HG03565 (cell line): Measurements from ENCODE around the gene KRTAP10-12.

ENCODE experiments used
- ATAC-seq: cut with Tn5 transposase; IDR thresholded peaks from one replicate; pipeline ENCODE4 v1.9.1; 2021; ENCODE audit warnings: mild to moderate bottlenecking, moderate library complexity; ENCODE audit not compliant: unreplicated experiment

KRTAP10-12 gene

GRCh38 chr21:44730951-44731579 lies 34.1 kb downstream of the KRTAP10-12 start:
- no peak for ATAC-seq

- no peak for ATAC-seq
These were observed 35.3 kb downstream of the KRTAP10-12 start for GRCh38 chr21:44732263-44732662.

GRCh38 chr21:44732956-44733355 lies 36.0 kb downstream of the KRTAP10-12 start:
- no peak for ATAC-seq

DNA sequence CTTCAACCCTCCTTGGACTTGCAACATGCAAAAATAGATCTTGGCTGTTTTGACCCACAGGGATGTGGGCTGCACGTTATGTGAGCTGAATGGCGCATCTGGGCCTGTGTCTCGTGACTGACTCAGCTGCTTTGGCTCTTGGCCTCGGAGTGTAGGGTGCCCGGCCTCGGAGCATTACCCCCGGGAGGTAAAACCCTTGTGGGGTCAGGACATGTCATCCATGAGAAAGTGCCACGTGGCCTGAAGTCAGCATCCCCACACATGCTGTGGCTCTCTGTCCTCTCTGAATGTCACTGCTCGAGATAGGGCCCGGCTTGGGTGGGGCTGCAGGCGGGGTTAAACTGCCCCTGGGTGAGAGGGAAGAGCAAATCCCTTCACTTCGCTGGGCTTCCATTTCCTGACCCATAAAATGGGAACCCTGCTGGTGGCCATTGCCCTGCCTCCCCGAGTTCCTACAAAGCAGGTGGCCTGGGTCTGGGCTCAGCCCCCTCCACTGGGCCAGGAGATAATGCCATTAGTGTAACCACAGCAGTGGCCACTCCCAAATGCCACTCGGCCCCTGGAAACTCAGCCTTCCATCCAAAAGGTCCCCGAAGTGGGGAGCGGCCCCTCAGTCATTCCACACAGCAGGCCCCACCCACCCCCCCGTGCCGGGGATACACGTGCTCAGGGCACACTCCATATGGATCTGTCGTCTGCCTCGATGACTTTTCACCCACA lies 37.2 kb downstream of the KRTAP10-12 start:
- no peak for ATAC-seq

DNA sequence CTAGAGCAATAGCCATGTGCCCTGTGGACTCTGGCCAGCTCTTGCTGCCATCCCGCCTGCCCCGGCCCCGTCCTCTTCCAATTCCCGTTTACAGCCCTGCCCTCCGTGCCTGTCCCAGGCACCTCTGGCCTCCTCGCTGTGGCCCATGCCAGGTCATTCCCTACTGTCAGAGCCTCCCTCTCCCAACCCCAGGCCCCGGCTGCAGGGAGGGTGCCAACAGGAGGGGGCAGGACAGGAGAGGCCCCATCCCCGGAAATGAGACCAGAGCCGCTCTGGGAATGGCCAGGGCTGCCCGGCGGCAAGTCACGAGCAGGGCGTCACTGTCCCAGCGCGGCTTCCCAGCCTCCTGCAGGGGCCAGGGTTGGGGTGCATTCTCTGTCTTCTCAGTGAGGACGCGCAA lies 37.9 kb downstream of the KRTAP10-12 start:
- ATAC-seq: no peak

DNA sequence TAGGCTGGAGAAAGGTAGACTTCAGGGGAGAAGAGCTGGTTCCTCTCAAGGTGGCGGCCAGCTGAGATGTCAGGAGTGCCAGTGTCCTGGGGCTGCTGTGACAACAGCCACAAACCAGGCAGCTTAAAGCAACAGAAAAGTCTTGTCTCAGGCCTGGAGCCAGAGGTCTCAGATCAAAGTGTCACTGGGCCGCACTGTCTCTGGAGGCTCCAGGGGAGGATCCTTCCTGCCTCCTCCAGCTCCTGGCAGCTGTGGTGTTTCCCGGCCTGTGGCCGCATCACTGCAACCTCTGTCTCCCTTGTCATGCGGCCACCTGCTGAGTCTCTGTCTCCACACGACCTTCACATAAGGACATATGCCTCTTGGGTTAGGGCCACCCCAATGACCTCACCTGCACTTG lies 38.8 kb downstream of the KRTAP10-12 start:
- no peak for ATAC-seq

- ATAC-seq: no peak
These were observed 39.5 kb downstream of the KRTAP10-12 start for GRCh38 chr21:44736291-44737004.

DNA sequence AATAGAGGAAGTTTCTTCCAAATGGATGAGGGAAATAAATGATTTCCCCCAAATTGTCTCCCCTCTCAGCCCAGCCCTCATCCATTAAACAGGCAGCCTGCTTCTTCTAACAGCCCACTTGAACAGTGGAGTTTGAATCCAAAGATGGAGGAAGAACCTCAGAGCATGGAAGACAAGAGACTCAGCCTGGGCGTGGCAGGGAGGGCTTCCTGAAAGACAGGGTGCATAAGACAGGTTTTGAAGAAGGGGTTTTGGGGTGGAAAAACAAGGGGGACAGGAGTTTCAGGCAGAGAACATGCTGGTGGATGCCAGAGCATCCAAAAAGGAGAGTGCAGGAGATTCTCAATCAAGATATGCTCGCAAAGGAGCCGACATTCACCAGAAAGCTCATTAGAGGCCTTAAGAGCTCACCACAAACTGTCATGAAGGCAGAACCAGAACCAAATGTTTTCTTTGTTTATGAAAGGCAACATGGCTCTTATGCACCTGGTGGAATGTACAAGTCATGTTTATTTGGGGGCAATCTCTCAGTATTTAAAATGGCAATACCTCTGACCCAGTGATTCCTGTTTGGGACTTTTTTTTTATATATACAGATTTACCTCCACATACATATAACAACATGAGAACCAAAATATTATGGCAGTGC lies 40.9 kb downstream of the KRTAP10-12 start:
- no peak for ATAC-seq

DNA sequence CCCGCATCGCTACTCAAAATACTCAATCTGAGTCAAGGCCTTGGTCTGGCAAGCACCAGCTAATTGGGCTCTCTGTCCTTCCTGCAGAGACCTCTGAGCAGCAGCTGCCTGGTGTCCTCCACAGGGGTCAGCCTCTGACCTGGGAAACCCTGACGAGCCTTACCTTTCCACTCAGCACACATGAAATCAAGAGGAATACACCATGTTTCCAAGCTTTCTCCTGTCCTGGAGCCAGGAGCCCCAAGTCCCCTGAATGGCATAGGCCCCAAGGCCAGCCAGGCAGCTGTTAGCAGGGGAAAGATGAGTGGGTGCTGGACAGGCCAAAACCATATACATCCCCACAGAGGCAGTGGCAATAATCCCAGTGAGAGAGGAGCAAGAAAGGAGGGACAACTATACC lies 41.6 kb downstream of the KRTAP10-12 start:
- ATAC-seq: no peak

GRCh38 chr21:44739316-44739715 lies 42.3 kb downstream of the KRTAP10-12 start:
- no peak for ATAC-seq

GRCh38 chr21:44740742-44741141 lies 43.8 kb downstream of the KRTAP10-12 start:
- ATAC-seq: no peak

DNA sequence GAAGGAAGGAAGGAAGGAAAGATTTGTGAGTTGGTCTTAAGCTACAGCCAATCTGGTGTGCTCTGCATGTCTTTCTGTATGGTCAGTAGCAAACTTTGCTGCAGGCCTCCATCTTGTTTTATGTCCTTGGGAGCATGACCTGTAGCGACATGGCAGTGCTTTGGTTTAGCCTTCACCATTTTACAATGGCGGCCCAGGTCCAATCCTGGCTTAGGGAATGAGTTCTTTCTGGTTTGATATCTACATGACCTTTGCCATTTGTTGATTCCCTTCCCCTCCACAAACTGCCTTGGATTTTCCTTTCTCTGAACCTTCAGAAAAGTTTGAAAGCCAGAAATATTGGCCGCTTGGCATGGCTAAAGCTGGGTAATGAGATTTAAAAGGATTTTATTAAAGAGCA lies 44.9 kb downstream of the KRTAP10-12 start:
- ATAC-seq: no peak

GRCh38 chr21:44742418-44743153 lies 45.6 kb downstream of the KRTAP10-12 start:
- no peak for ATAC-seq
